Activated CD8-positive, alpha-beta memory T cell treated with anti-CD3 and anti-CD28 coated beads, Interleukin-2, amount 50 U/mL, for 4 hours (primary cell): ENCODE results near the gene APLP1.
"Not testable (repeated sequence)": the region's sequence is repeated elsewhere in the genome, so short reads cannot be mapped to it uniquely, and the experiment has no call there.

Experiments
- DNase-seq: peaks from one replicate; pipeline ENCODE4 v3.0.0-alpha.2; 2020

Gene APLP1

DNA sequence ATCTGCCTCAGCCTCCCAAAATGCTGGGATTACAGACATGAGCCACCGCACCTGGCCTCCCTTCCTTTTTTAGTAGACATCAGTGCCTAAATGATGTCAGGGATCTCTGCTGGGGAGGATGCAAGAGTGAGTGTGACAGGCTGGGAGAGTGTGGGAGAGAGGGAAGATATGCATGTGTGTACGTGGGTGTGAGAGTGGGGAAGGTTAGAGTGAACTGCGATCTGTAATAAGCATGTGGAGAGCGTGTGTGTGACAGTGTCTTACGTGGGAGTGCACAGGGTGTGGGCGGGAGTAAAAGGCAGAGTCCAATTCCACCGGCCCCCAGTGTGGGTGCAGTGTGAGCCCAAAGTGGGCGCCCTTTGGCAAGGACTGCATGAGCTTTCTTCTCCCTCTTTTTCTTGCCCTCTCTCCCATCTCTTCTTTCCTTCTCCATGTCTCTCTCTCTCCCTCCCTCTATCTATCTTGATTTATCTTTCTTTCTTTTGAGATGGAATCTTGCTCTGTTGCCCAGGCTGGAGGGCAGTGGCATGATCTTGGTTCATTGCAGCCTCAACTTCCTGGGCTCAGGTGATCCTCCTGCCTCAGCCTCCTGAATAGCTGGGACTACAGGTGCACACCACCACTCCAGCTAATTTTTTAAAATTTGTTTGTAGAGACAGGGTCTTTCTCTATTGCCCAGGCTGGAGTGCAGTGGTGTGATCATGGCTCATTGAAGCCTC is 15.2 kb upstream of the APLP1 start:
- DNase-seq, result no peak

GRCh38 chr19:35856546-35857149 is 11.7 kb upstream of the APLP1 start, which contains the start of gene KIRREL2:
KIRREL2 (plus strand) TSS chr19:35856911; CDS start chr19:35857120, 209 bp downstream.
- peak; percentile 43 for DNase-seq

- DNase-seq, result no peak
These were observed 10.1 kb upstream of the APLP1 start for GRCh38 chr19:35858311-35858710.

DNA sequence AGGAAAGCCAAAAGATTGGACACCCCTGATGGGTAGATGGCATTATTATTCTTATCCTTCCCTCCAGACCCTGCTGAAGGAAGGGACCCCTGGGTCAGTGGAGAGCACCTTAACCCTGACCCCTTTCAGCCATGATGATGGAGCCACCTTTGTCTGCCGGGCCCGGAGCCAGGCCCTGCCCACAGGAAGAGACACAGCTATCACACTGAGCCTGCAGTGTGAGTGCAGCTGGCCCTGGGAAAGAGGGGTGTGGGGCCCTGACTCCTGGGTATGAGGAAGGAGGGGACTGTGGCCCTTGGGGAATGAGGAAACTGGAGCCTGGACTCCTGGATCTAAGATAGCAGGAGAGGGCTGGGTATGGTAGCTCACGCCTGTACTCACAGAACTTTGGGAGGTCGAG is 9.0 kb upstream of the APLP1 start:
- DNase-seq, result no peak

GRCh38 chr19:35860436-35860817 is 7.9 kb upstream of the APLP1 start:
- DNase-seq, result no peak

DNA sequence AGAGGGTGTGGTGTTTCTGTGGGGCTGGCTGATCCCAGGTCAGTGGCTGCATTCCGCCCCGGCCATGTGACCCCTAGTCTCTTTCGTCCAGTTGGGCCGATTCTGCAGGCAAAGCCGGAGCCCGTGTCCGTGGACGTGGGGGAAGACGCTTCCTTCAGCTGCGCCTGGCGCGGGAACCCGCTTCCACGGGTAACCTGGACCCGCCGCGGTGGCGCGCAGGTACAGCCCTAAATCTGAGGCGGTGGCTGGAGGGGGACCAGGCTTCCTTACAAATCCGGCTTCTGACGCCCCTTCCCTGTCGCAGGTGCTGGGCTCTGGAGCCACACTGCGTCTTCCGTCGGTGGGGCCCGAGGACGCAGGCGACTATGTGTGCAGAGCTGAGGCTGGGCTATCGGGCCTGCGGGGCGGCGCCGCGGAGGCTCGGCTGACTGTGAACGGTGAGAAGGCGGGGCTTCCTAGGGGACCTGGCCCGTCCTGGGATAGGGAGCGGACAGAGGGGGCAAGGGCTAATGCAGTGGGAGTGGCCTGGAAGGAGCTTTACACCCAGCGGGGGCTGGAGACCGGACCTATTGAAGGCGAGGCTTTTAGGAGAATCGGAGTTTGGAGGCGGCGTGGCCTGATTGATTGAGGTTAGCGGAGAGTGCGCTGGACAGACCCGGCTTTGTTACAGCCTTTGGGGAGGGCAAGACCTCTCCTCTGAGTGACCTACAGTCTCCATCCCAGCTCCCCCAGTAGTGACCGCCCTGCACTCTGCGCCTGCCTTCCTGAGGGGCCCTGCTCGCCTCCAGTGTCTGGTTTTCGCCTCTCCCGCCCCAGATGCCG is 7.3 kb upstream of the APLP1 start:
- no peak for DNase-seq

DNA sequence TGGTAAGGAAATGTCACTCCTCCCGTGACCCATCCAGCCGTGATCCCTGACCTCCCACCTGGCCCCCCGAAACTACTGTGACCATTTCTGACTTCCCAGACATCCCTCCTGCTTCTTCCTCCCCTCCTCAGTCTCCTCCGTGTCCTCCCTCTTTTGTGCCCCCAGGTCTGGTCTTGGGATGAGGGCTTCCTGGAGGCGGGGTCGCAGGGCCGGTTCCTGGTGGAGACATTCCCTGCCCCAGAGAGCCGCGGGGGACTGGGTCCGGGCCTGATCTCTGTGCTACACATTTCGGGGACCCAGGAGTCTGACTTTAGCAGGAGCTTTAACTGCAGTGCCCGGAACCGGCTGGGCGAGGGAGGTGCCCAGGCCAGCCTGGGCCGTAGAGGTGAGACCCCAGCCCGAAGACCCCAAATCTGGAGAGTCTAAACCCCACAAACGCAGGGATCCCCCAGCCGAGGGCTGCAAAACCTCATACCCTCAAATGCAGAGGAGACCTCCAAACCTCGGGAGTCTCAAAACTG is 6.7 kb upstream of the APLP1 start:
- no peak for DNase-seq

DNA sequence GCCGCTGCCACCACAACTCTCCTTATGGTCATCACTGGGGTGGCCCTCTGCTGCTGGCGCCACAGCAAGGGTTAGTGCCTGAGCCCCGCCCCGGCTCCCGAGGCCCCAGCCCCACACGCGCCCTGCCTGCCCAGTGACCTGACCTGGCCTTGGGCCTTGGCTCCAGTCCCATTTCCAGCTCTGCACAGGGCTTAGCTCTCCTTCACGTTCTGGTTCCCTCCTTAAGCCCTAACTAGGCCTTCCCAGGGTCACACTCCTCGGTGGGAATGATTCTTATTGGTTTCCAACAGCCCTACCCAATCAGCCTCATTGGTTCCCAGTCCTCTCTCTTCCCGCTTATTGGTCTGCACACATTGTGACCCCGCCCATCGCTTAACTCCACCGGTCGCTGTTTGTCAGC is 5.8 kb upstream of the APLP1 start:
- no peak for DNase-seq

DNA sequence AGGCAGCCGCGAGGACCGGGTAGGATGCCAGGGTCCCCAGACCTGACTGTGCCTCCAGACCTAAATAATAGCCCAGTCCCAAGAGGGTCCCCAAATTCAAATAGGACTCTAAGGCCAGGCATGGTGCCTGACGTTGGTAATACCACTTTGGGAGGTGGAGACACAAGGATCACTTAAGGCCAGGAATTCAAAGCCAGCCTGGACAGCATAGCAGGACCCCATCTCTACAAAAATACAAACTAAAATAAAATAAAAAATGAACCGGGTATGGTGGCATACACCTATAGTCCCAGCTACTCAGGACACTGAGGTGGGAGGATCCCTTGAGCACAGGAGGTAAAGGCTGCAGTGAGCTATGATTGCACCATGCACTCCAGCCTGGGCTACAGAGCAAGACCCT is 5.4 kb upstream of the APLP1 start:
- DNase-seq, result no peak

- DNase-seq, result no peak
These were observed 501 bp downstream of the APLP1 start for GRCh38 chr19:35868823-35869326.

DNA sequence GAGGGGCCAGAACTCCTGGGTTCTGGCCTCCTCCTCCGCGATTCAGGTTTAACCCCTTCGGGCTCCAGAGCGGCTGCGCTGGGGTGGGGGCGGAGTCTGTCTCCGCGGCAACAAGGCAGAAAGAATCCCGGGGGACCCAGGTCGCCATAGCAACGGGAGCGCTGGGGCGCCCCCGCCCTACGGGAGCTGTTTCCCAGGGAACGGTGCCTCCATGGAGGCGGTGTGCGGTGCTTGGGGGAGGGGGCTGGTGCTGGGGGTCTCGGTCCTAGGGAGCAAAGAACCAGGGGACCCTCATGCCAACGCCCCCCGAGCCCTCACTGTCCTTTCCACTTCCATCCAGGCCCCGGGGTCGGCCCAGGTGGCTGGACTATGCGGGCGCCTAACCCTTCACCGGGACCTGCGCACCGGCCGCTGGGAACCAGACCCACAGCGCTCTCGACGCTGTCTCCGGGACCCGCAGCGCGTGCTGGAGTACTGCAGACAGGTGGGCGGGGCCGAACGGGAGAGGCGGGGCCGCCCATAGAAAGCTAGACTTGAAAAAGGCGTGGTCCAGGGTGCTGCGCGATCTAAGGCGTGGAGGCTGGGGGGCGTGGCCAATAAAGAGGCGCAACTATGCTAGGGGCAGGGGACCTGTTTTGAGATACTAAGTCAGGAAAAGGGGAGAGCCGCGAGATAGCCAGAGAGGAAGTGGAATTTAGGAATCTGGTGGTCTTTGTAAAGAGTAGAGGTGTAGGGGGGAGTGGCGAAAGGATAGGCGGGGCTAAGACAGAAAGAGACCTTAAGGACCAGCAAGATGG is 1.2 kb downstream of the APLP1 start:
- DNase-seq, result peak; percentile 75

DNA sequence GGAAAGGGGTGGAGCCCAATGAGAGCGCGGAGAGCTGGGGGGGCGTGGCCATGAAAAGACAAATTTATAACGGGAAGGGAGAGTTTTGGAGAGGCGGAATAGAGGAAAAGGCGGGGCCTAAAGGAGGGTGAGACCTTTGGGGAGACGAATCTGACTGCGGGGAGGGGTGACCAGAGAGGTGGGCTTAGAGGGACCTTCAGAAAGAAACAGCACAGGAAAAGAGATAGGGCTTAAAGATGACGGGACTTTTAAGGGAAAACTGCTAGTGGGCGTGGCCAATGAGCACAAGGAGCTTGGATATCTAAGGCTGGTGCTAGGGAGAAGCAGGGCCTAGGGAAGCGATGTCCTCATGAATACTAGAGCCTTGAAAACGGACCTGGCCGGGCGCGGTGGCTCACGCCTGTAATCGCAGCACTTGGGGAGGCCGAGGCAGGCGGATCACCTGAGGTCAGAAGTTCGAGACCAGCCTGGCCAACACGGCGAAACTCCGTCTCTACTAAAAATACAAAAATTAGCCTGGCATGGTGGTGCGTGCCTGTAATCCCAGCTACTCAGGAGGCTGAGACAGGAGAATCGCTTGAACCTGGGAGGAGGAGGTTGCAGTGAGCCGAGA is 1.9 kb downstream of the APLP1 start:
- not testable (repeated sequence) for DNase-seq

DNA sequence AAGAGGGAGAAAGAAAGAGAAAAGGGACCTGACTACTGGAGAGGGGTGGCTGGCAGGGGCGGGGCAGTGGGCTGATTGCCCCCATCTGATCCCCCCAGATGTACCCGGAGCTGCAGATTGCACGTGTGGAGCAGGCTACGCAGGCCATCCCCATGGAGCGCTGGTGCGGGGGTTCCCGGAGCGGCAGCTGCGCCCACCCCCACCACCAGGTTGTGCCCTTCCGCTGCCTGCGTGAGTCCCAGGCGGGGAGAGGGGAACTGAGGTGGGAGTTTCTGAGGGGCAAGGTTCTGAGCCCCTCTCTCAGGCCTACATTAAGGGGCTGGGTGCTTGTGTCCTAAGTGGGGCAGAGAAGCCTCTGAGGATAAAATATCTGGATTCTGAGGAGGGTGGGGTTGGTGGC is 2.4 kb downstream of the APLP1 start:
- no peak for DNase-seq

- no peak for DNase-seq
These were observed 3.2 kb downstream of the APLP1 start for GRCh38 chr19:35871611-35872010.

- DNase-seq, result no peak
These were observed 3.8 kb downstream of the APLP1 start for GRCh38 chr19:35872180-35872579.

- DNase-seq, result no peak
These were observed 6.1 kb downstream of the APLP1 start for GRCh38 chr19:35874392-35874930.

- DNase-seq, result no peak
These were observed 10.7 kb downstream of the APLP1 start for GRCh38 chr19:35879068-35879467.

DNA sequence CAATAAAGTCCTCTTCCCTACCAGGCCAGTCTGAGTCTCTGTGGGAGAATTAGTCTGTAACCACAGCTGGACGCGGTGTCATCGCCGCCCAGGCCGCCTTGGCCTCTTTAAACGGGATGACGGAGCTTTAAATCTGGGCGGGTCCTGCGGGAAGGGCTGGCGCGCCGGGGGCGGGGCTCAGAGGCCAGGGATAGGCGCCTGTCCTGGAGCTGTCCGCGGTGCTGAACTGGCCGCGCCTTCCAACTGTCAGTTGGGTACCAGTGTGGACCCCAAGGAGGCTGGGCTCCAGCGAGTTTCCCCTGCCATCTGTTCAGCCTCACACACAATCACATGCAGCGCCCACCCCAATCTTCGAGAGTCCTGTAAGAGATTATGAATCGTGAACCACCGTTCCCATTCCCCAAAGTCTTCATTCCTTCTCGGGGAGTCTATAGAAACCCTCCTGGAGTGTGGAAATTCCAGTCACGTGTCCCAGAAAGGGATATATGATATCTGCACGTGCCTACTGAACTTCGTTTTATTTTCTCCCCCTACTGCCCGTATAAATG is 11.5 kb downstream of the APLP1 start:
- DNase-seq, result peak; percentile 65

DNA sequence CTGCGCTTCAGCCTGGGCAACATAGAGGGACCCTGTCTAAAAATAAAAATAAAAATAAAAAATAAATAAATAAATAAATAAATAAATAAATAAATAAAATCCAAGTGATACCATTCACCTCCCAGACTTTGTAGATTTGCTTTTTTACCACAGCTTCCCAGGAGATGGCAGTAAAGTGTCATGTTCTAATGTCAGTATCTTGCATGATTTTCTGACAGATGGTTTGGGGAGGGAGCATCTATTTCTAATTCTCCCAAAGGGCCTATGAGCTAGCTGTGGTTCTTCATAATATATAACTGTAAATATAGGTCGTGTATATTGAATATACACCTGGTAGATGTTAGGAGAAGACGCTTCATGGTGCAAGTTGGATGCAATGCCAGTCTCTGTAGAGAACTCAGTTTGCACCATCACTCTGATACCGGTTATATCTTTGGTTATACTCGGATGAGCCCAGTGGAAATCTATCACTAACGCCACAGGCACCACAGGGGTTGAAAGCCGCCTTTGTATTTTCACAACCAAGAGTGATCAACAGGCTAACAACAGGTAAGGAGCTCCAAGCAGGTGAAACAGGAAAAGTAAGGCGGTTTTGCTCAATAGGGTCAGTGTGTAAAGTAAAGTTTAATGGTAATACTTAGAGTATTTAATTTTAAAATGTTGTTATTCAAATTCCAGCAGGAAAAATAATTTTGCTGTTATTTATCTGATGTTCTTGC is 13.9 kb downstream of the APLP1 start:
- no peak for DNase-seq

GRCh38 chr19:35883882-35884281 is 15.5 kb downstream of the APLP1 start:
- no peak for DNase-seq

GRCh38 chr19:35885225-35885738 is 16.9 kb downstream of the APLP1 start:
- DNase-seq, result no peak
